Peyer's patch (tissue), 4 donors: ENCODE measurements around the gene TRIM46.

Source experiments
- POLR2A ChIP-seq, 2 donors: fragments of 450-650 bp; IDR thresholded peaks; one replicate each; pipeline ENCODE4 v1.5.1; 2017; ENCODE audit warnings: antibody characterized with exemption in 2 of 2, mild to moderate bottlenecking in 2 of 2, moderate library complexity in 2 of 2
- TF ChIP-seq, protein P1 (sequence below), 6 experiments: fragments of 450-650 bp in 4 of 6; fragments of 200-600 bp in 2 of 6; sonication (generic) in 1 of 6; IDR thresholded peaks; one replicate each; pipeline ENCODE4 v1.5.1; 2017 to 2019; ENCODE audit warnings: antibody characterized with exemption in 6 of 6, mild to moderate bottlenecking in 3 of 6, moderate library complexity in 1 of 6

DNA sequence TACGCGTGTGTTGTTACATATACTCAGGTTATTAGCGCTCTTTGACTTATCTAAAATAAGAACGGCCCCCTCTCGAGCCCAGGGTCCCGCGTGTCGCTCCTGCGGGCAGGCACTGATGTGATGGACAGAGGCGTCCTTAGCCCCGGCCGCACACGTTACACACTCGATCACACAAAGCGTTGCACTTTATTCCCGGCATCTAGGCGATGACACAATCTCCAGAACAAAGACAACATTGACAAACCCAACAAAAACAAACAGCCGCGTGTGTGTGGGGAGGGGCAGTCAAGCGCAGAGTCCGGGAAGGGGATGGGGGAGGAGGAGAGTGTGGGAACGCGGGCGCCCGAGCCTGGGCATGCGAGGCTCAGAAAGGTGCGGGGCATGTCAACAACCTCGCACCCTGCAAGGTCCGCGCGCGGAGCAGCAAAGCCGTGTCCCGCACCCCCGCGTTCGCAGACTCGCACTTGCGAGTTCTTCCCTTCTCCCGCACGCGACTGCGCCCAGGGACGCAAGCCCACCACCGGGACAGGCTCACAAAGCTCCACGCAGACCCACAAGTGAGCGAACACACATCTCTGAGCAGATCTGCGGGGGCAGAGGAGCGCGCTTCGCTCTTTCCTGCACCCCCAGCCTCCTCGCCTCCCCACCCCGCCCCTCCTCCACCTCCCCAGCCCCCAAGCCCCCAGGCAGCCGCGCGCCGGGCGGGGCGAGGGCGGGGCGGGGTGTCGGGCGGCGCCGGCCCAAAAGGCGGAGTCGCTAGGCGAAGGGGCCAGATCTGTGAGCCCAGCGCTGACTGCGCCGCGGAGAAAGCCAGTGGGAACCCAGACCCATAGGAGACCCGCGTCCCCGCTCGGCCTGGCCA, 46.3 kb upstream of the TRIM46 start, which contains the start of gene EFNA1:
- TF ChIP-seq POLR2A (IDR thresholded peaks at IDR 0.05) = peak; percentile 85 to 93
- TF ChIP-seq, protein P1, sequence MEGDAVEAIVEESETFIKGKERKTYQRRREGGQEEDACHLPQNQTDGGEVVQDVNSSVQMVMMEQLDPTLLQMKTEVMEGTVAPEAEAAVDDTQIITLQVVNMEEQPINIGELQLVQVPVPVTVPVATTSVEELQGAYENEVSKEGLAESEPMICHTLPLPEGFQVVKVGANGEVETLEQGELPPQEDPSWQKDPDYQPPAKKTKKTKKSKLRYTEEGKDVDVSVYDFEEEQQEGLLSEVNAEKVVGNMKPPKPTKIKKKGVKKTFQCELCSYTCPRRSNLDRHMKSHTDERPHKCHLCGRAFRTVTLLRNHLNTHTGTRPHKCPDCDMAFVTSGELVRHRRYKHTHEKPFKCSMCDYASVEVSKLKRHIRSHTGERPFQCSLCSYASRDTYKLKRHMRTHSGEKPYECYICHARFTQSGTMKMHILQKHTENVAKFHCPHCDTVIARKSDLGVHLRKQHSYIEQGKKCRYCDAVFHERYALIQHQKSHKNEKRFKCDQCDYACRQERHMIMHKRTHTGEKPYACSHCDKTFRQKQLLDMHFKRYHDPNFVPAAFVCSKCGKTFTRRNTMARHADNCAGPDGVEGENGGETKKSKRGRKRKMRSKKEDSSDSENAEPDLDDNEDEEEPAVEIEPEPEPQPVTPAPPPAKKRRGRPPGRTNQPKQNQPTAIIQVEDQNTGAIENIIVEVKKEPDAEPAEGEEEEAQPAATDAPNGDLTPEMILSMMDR (IDR thresholded peaks at IDR 0.05) = no peak
